HepG2 (cell line): Measurements from ENCODE around the gene KLF9. TPM values are rescaled to one million over a fixed set of nuclear protein-coding genes. Genes with fewer than 3 reads are reported as not detected.

Experiments
- ATAC-seq: fragments of 200-7000 bp; cut with Tn5 transposase; 3 replicates; pipeline ENCODE4 v1.9.1; 2020; ENCODE audit warnings: mild to moderate bottlenecking, moderate library complexity
- BruUV-seq: library from RNA; stranded (reverse); fragments of 400-500 nt; replicated peaks from 2 replicates; lab custom pipeline; 2021; lab: Mats Ljungman, UMichigan
- CTCF ChIA-PET: fragments of 300-600 bp; formaldehyde crosslinking; extraction: SDS; loops from one replicate; lab custom pipeline; 2021; ENCODE audit warnings: low total read pairs, inconsistent platforms, low intra/inter-chr PET ratio; lab: Yijun Ruan, JAX
- POLR2A ChIA-PET: fragments of 350-600 bp; sonication (Branson Sonifier 250); formaldehyde crosslinking; loops from one replicate; lab custom pipeline; 2020; ENCODE audit warnings: antibody characterized with exemption, inconsistent platforms; lab: Yijun Ruan, JAX
- DNase-seq: peaks from one replicate; pipeline ENCODE4 v3.0.0-alpha.2; 2015; ENCODE audit warnings: low spot score
- FAIRE-seq: peaks from 3 replicates; lab custom pipeline; 2011; peaks lifted over from hg19 to GRCh38; lab: Jason Lieb, UNC
- H2AFZ ChIP-seq: one replicate; pipeline ENCODE4 v1.6.1; 2011; ENCODE audit warnings: low read length, inconsistent platforms
- H3K27ac ChIP-seq: fragments of 300-600 bp; 3 replicates; pipeline ENCODE4 v1.8.0; 2011; ENCODE audit warnings: mixed run types, mild to moderate bottlenecking, mixed read lengths, low read length, inconsistent platforms; ENCODE audit not compliant: insufficient read depth; ENCODE audit errors: extremely low read length
- H3K27me3 ChIP-seq, 2 experiments: fragments of 200-600 bp in 1 of 2; 2 replicates in 1 of 2; 3 replicates in 1 of 2; pipeline versions ENCODE4 v1.6.0 to v1.8.0; 2011; ENCODE audit warnings: low read length in 2 of 2, mild to moderate bottlenecking in 2 of 2, moderate library complexity in 2 of 2, inconsistent platforms in 1 of 2; ENCODE audit not compliant: insufficient read depth in 2 of 2, control insufficient read depth in 1 of 2
- H3K36me3 ChIP-seq, 2 experiments: fragments of 200-600 bp in 1 of 2; replicated peaks in 1 of 2; 2 replicates in 1 of 2; 3 replicates in 1 of 2; pipeline versions ENCODE4 v1.5.1 to v1.8.0; 2011; ENCODE audit warnings: low read length in 2 of 2, inconsistent platforms in 1 of 2; ENCODE audit not compliant: insufficient read depth in 2 of 2, control insufficient read depth in 1 of 2
- H3K4me1 ChIP-seq: 2 replicates; pipeline ENCODE4 v1.5.1; 2012; ENCODE audit warnings: low read length, inconsistent platforms; ENCODE audit not compliant: insufficient read depth
- H3K4me2 ChIP-seq: 2 replicates; pipeline ENCODE4 v1.6.0; 2011; ENCODE audit warnings: low read depth, low read length, inconsistent platforms
- H3K4me3 ChIP-seq, 3 experiments: fragments of 200-600 bp in 1 of 3; sonication (generic), shearing (Covaris generic) in 1 of 3; replicated peaks in 1 of 3; 2 replicates each; pipeline ENCODE4 v1.5.1; 2011 to 2016; ENCODE audit warnings: low read length in 3 of 3, inconsistent platforms in 2 of 3, low read depth in 2 of 3, mild to moderate bottlenecking in 2 of 3, control low read depth in 1 of 3, mixed read lengths in 1 of 3; ENCODE audit not compliant: insufficient read depth in 1 of 3
- H3K79me2 ChIP-seq: one replicate; pipeline ENCODE4 v1.6.1; 2011; ENCODE audit warnings: low read length, inconsistent platforms; ENCODE audit not compliant: insufficient read depth
- H3K9ac ChIP-seq: 2 replicates; pipeline ENCODE4 v1.6.0; 2011; ENCODE audit warnings: mild to moderate bottlenecking, low read depth, low read length, inconsistent platforms; ENCODE audit not compliant: insufficient read depth
- H3K9me3 ChIP-seq: 2 replicates; pipeline ENCODE4 v1.5.1; 2012; ENCODE audit warnings: mild to moderate bottlenecking, low read length
- H4K20me1 ChIP-seq: 2 replicates; pipeline ENCODE4 v1.6.0; 2011; ENCODE audit warnings: inconsistent platforms, mild to moderate bottlenecking, low read length, moderate library complexity; ENCODE audit not compliant: insufficient read depth
- CREBL2 ChIP-seq: sonication (generic); formaldehyde crosslinking; IDR thresholded peaks from 2 replicates; pipeline ENCODE4 v1.8.1; 2023; ENCODE audit warnings: missing genetic modification reagents, mild to moderate bottlenecking, borderline replicate concordance
- DPF2 ChIP-seq: sonication (generic); formaldehyde crosslinking; IDR thresholded peaks from 2 replicates; pipeline ENCODE4 v1.4.0; 2020; ENCODE audit warnings: mild to moderate bottlenecking, low read depth, missing genetic modification reagents, borderline replicate concordance
- DRAP1 ChIP-seq: IDR thresholded peaks from 2 replicates; pipeline ENCODE4 v1.6.1; 2016; ENCODE audit warnings: missing genetic modification reagents, missing compliant biosample characterization
- FOXP1 ChIP-seq, 2 experiments: fragments of 450-650 bp in 1 of 2; IDR thresholded peaks; 2 replicates each; pipeline ENCODE4 v1.6.1; 2017 to 2018; ENCODE audit warnings: antibody characterized with exemption in 1 of 2
- GATAD2A ChIP-seq: IDR thresholded peaks from 2 replicates; pipeline ENCODE4 v1.6.1; 2016
- ISL2 ChIP-seq: sonication (generic); formaldehyde crosslinking; IDR thresholded peaks from 2 replicates; pipeline ENCODE4 v1.5.0; 2020; ENCODE audit warnings: missing genetic modification reagents
- KIAA2018 ChIP-seq: sonication (generic); formaldehyde crosslinking; IDR thresholded peaks from 2 replicates; pipeline ENCODE4 v1.5.0; 2020; ENCODE audit warnings: mild to moderate bottlenecking, missing genetic modification reagents, borderline replicate concordance
- SKIL ChIP-seq: sonication (generic); formaldehyde crosslinking; IDR thresholded peaks from 2 replicates; pipeline ENCODE4 v1.8.0; 2022; ENCODE audit warnings: missing genetic modification reagents, mild to moderate bottlenecking, moderate library complexity, borderline replicate concordance
- TCF7L2 ChIP-seq: IDR thresholded peaks from 2 replicates; pipeline ENCODE4 v1.6.1; 2011; ENCODE audit warnings: mild to moderate bottlenecking, low read depth, low read length, moderate library complexity
- TEAD3 ChIP-seq: optimal IDR thresholded peaks from 2 replicates; pipeline ENCODE3; 2016; ENCODE audit warnings: borderline replicate concordance
- THAP11 ChIP-seq: IDR thresholded peaks from 2 replicates; pipeline ENCODE4 v1.6.1; 2016; ENCODE audit warnings: missing biosample characterization, missing genetic modification reagents
- XBP1 ChIP-seq: sonication (generic); formaldehyde crosslinking; IDR thresholded peaks from 2 replicates; pipeline ENCODE4 v1.5.0; 2020; ENCODE audit warnings: missing genetic modification reagents
- ZNF614 ChIP-seq: IDR thresholded peaks from 2 replicates; pipeline ENCODE4 v1.6.1; 2018; ENCODE audit warnings: missing biosample characterization, missing genetic modification reagents, inconsistent platforms, borderline replicate concordance
- ZSCAN9 ChIP-seq: IDR thresholded peaks from 2 replicates; pipeline ENCODE4 v1.6.1; 2016; ENCODE audit warnings: borderline replicate concordance
- in situ Hi-C: cut with HindIII; loops from 2 replicates; pipeline ENCODE4 v1.10.0; 2017; ENCODE audit warnings: low pct_unique_long_range_greater_than_20kb; ENCODE audit not compliant: extremely low pct_ligation_motif_present
- intact Hi-C: fragments of 100-400 bp; cut with micrococcal nuclease; formaldehyde crosslinking; loops from one replicate; pipeline ENCODE4 v1.10.0; 2022; ENCODE audit not compliant: unreplicated experiment
- polyA plus RNA-seq, 8 experiments: library from polyadenylated mRNA; depleted of rRNA in 3 of 8; stranded (reverse) in 7 of 8; unstranded in 1 of 8; fragments of >200 nt; fragmentation: Illumina TruSeq in 4 of 8; extraction: Trizol in 4 of 8; gene quantifications; 2 replicates each; pipeline versions ENCODE4 v1.2.1 to v1.2.3, GENCODE V29; 2011 to 2016; ENCODE audit warnings: low read depth in 4 of 8, missing spikeins in 1 of 8, mixed read lengths in 1 of 8; ENCODE audit not compliant: insufficient read depth in 1 of 8
- total RNA-seq, 5 experiments: library from RNA; depleted of rRNA; stranded (reverse); fragments of >200 nt; fragmentation: Illumina TruSeq; extraction: Trizol; gene quantifications; 2 replicates each; pipeline ENCODE4 v1.2.3, GENCODE V29; 2016; ENCODE audit warnings: low read depth in 1 of 5

KLF9 gene
- total and polyA plus RNA-seq, 2 of the 13 experiments (the other 11 are each of a cell fraction or from before 2014, with no cell fraction given) = 5.7 to 7.2 TPM

GRCh38 chr9:70441622-70442021 lies 27.2 kb upstream of the KLF9 start:
- no peaks in the 10 kb centered on the region for H3K9me3 ChIP-seq
- CTCF ChIA-PET = no interaction called here
- H3K9ac ChIP-seq = no peak overlapping the region
- no TSS peak for BruUV-seq
- H3K4me1 ChIP-seq = peaks cover 48% of the 10 kb centered on the region
- no peak overlapping the region for H3K27ac ChIP-seq
- H3K36me3 ChIP-seq = no peaks in the 10 kb centered on the region
- ATAC-seq (peak; percentile 82), FAIRE-seq (peak; percentile 63), DNase-seq (peak; percentile 86)
- in situ Hi-C loops (no loop called here), intact Hi-C loops (loop anchor here (1.0 kb wide), 1 partner anchor 21 kb away; no protein-coding TSS in a partner anchor)
- no peaks in the 10 kb centered on the region; a peak in 1 of 5 replicates for H3K27me3 ChIP-seq
- H2AFZ ChIP-seq = no peak overlapping the region
- H3K4me3 ChIP-seq = no peak overlapping the region
- no peaks in the 10 kb centered on the region for H4K20me1 ChIP-seq
- peak overlapping the region; percentile 33; the same call in 1 of the 2 replicates for H3K4me2 ChIP-seq
- POLR2A ChIA-PET = interaction anchor here (0.8 to 4.7 kb wide), 2 partner anchors 22 to 27 kb away, joined by 3 to 79 read pairs; partner anchors contain the start of gene KLF9
- H3K79me2 ChIP-seq = no peaks in the 10 kb centered on the region
- TF ChIP-seq THAP11 (CRISPR knock-in tag) = no peak
- no peak for TF ChIP-seq DRAP1
- no peak for TF ChIP-seq KIAA2018 (CRISPR knock-in tag)
- TF ChIP-seq XBP1 (CRISPR knock-in tag) = no peak
- TF ChIP-seq ISL2 (CRISPR knock-in tag) = peak; percentile 88
- TF ChIP-seq CREBL2 (CRISPR knock-in tag) = no peak
- TF ChIP-seq DPF2 (CRISPR knock-in tag) = no peak
- peak; percentile 80 for TF ChIP-seq GATAD2A (CRISPR knock-in tag)
- TF ChIP-seq TCF7L2 = peak; percentile 29; the same call in 1 of the 2 replicates
- no peak for TF ChIP-seq ZSCAN9 (CRISPR knock-in tag)
- peak; percentile 12 for TF ChIP-seq TEAD3
- TF ChIP-seq SKIL (CRISPR knock-in tag) = 0 out of 2 replicates have a peak, but pooled peaks have one; percentile 30
- no peak for TF ChIP-seq FOXP1 (IDR thresholded peaks at IDR 0.05)
- TF ChIP-seq FOXP1 (CRISPR knock-in tag; IDR thresholded peaks at IDR 0.05) = peak; percentile 53
- 0 out of 2 replicates have a peak, but pooled peaks have one; percentile 54 for TF ChIP-seq ZNF614 (CRISPR knock-in tag)
